ENCODE measurements around the gene NT5C3B. TPM values are rescaled to one million over a fixed set of nuclear protein-coding genes. Genes with fewer than 3 reads are reported as not detected.
A peak's percentile ranks its signal among the peaks of the same experiment; 100 is the strongest.

NT5C3B gene
- polyA plus RNA-seq, 1 donor from 2014 or later, result 272 TPM

GRCh38 chr17:41864498-41864835 lies 28.4 kb upstream of the NT5C3B start:
- no peaks in the 10 kb centered on the region for H4K20me1 ChIP-seq (ENCODE audit: insufficient read depth)
- H3F3A ChIP-seq (ENCODE audit: insufficient read depth, low read length, poor library complexity, severe bottlenecking), result no peaks in the 10 kb centered on the region
- H3K79me2 ChIP-seq (replicated peaks; ENCODE audit: insufficient read depth, low read length), result peaks cover 42% of the 10 kb centered on the region
- peak overlapping the region; percentile 96 for H2AFZ ChIP-seq (ENCODE audit: low read depth, low read length)
- peak overlapping the region; percentile 96 for H3K27ac ChIP-seq (ENCODE audit: low read length)
- H3K4me2 ChIP-seq (ENCODE audit: low read length), result peak overlapping the region; percentile 69
- H3K9me2 ChIP-seq (ENCODE audit: insufficient read depth, low read length), result no peaks in the 10 kb centered on the region
- no peak for TF ChIP-seq TAF1 (IDR thresholded peaks at IDR 0.05; ENCODE audit: low read depth)
- TF ChIP-seq MXI1 (conservative IDR thresholded peaks at IDR 0.05; ENCODE audit: poor library complexity, severe bottlenecking), result no peak
- TF ChIP-seq RAD21 (conservative IDR thresholded peaks at IDR 0.05), result no peak
- no peak for TF ChIP-seq POLR2AphosphoS5 (IDR thresholded peaks at IDR 0.05)
- TF ChIP-seq EZH2 (IDR thresholded peaks at IDR 0.05; ENCODE audit: borderline replicate concordance, insufficient read depth, low read length, poor library complexity, severe bottlenecking), result no peak
- TF ChIP-seq CTCF (IDR thresholded peaks at IDR 0.05; ENCODE audit: poor library complexity, severe bottlenecking), result no peak
- TF ChIP-seq EP300 (conservative IDR thresholded peaks at IDR 0.05; ENCODE audit: poor library complexity, severe bottlenecking), result no peak
- TF ChIP-seq REST (IDR thresholded peaks at IDR 0.05; ENCODE audit: borderline replicate concordance), result no peak
- TF ChIP-seq SMC3 (conservative IDR thresholded peaks at IDR 0.05; ENCODE audit: poor library complexity), result no peak
- peak overlapping the region; percentile 91 for H3K9ac ChIP-seq (ENCODE audit: low read length)
- H3K4me3 ChIP-seq (ENCODE audit: low read length), result peak overlapping the region; percentile 95
- no peaks in the 10 kb centered on the region for H3K27me3 ChIP-seq (ENCODE audit: insufficient read depth, low read depth, low read length)
- no peaks in the 10 kb centered on the region for H3K9me3 ChIP-seq (ENCODE audit: low read length)
- no peaks in the 10 kb centered on the region for H3K36me3 ChIP-seq (ENCODE audit: insufficient read depth, low read length)

GRCh38 chr17:41863074-41863848 lies 27.2 kb upstream of the NT5C3B start:
- H3F3A ChIP-seq (ENCODE audit: insufficient read depth, low read length, poor library complexity, severe bottlenecking), result no peaks in the 10 kb centered on the region
- H3K9me2 ChIP-seq (ENCODE audit: insufficient read depth, low read length), result no peaks in the 10 kb centered on the region
- peak overlapping the region; percentile 96 for H3K27ac ChIP-seq (ENCODE audit: low read length)
- H3K9me3 ChIP-seq (ENCODE audit: low read length), result no peaks in the 10 kb centered on the region
- no peaks in the 10 kb centered on the region for H3K36me3 ChIP-seq (ENCODE audit: insufficient read depth, low read length)
- H3K4me2 ChIP-seq (ENCODE audit: low read length), result peak overlapping the region; percentile 69
- TF ChIP-seq CTCF (IDR thresholded peaks at IDR 0.05; ENCODE audit: poor library complexity, severe bottlenecking), result no peak
- TF ChIP-seq REST (IDR thresholded peaks at IDR 0.05; ENCODE audit: borderline replicate concordance), result peak; percentile 12
- TF ChIP-seq EZH2 (IDR thresholded peaks at IDR 0.05; ENCODE audit: borderline replicate concordance, insufficient read depth, low read length, poor library complexity, severe bottlenecking), result no peak
- TF ChIP-seq MXI1 (conservative IDR thresholded peaks at IDR 0.05; ENCODE audit: poor library complexity, severe bottlenecking), result no peak
- TF ChIP-seq POLR2AphosphoS5 (IDR thresholded peaks at IDR 0.05), result no peak
- no peak for TF ChIP-seq RAD21 (conservative IDR thresholded peaks at IDR 0.05)
- H3K9ac ChIP-seq (ENCODE audit: low read length), result peak overlapping the region; percentile 91
- peaks cover 49% of the 10 kb centered on the region for H3K79me2 ChIP-seq (replicated peaks; ENCODE audit: insufficient read depth, low read length)
- H3K4me3 ChIP-seq (ENCODE audit: low read length), result peak overlapping the region; percentile 95
- no peak overlapping the region for H2AFZ ChIP-seq (ENCODE audit: low read depth, low read length)
- no peaks in the 10 kb centered on the region for H4K20me1 ChIP-seq (ENCODE audit: insufficient read depth)
- H3K27me3 ChIP-seq (ENCODE audit: insufficient read depth, low read depth, low read length), result no peaks in the 10 kb centered on the region

All from neural cell (in vitro differentiated cells).